GM18511 (cell line): ENCODE data around the gene RETREG1.
"Not testable (repeated sequence)": the region's sequence is repeated elsewhere in the genome, so short reads cannot be mapped to it uniquely, and the experiment has no call there.

ENCODE experiments used
- ATAC-seq: cut with Tn5 transposase; IDR thresholded peaks from one replicate; pipeline ENCODE4 v1.9.1; 2021; ENCODE audit warnings: mild to moderate bottlenecking, moderate library complexity; ENCODE audit not compliant: unreplicated experiment

The RETREG1 gene

DNA sequence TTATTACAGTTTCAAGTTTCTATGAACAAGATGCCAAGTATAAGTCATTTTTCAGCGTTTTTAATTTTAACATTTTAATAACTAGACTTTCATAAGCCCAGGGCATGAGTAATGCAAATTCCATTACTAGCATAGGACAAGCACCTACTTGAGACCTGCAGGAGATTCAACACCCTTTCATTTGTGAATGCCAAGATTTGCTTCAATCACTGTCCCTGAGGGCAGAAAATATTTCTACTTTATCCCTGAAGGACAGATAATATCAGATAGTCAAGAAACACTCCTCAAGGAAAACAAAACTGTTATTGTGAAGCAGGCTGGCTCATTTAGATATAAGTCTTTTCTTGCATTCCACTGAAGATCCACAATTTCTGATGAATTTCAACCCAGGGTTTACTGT lies 123.5 kb downstream of the RETREG1 start:
- ATAC-seq: no peak

DNA sequence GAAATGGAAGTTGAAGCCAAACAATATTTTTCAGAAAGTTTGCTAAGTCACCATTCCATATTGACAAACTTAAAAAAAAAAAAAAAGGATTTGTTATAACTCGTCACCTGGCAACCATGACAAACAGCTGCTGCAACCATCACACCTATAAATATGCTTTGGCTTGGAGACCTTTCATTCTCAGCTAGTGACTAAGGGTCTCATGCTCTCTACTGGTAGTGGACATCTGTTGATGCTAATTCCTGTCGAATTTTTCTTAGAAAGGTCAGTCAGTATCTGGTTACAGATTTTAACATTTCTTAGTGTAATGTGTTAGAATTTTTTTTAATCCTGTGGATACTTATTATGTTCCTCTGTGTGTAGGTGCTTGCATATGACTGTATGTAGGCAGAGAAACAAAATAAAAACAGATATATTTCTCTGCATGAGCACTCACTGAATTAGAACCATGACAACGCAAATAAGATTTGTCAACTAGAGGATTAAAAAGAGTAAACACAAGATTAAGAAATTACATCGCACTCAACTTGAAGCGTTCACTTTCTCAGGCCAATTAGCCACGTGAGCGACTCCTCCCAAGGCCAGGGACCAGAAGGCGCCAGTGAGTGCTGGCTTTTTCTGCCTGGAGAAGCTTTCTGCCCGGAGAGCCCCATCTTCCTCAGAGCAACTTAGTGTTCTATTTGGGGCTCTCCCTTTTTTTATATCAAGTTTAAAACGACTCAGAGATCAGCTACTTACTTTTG lies 124.2 kb downstream of the RETREG1 start:
- no peak for ATAC-seq

DNA sequence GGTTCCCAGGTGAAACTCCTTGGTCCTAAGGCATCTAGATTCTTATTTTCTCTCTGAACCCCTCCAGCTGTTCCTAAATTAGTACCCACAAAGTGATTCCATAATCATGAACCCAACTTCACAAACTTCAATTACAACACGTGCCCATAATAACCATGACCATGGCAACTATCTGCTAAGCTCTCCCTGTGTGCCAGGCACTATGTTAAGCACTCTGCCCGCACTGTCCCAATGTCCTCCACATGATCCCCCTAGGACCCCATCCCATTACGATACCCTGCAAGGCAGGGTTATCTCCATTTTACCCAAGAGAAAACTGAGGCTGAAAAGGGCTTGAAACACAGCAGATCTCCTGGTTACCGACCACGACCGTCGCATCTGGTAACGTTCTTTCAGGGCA lies 125.9 kb downstream of the RETREG1 start:
- ATAC-seq: no peak

DNA sequence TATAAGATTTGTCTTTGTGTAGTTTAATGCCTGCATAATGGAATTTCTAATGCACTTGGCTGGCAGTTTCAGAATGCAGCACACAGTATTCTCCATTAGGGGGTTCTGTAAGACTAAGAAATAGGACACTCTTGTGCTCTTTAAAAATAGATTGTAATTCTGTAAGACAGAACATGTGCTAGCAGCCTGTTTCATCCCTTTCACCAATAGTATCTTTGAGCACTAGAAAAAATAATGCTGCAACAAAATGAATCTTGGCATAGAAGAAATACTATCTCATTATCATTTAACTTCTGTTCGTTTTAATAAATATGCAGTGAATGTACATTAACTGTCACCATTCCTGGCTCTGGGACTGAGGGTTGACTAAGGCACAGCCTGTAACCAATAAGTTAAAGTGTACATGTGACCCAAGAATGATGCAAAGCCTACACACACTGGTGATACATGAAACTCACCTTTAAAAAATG lies 127.4 kb downstream of the RETREG1 start:
- ATAC-seq: peak; percentile 85

DNA sequence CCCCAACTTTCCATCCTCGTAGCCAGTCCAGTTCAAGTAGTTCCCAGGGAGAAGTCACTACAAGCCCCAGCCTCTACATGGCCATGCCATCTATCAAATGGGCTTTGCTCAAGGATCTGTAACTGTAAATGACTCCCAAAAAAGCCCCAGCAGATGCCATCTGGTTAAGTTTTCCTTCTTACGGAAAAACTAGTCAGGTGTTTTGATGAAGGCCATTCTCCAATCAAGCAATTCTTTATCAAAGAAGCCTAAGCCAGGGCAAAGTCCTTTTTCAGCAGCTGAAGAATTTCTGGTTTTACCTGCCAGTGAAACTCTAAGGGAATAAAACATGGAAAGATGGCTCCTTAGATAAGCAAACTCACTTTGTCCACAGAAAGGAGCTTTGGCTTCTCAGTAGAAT lies 129.3 kb downstream of the RETREG1 start:
- ATAC-seq: no peak

DNA sequence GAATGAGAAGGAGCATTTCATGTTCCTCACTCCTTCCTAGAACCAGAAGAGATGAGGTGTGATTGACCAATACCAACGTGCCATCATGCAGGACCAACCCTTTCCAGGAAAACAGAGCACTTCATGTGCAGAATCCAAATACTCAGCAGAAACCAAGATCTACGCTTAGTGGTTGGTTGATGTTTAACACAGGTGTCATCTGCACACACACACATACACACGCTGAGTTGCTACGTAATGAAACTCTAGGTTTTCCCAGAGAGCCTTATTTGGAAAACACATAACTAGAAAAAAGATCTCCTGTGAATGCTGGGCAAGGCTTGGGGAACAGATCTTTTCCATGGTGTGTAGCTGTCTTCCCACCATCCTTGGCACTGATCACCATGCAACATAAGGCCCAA lies 130.1 kb downstream of the RETREG1 start:
- no peak for ATAC-seq

DNA sequence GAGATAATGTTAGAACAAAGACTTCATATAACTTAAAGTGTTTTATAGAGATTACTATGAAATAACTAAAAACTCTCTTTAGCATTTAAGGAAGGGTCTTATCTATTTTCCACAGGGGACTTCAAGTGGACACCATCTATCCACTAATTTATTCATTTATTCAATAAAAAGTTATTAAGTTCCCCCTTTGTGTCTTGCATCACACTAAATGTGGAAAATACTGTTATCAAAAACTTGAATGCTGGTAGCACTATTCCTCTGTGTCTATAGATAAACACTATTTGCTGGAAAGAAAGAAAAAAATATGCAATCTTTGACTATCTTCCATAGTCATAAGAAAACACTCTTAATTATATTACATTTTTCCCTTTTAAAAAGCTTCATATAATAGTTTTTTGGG lies 131.1 kb downstream of the RETREG1 start:
- no peak for ATAC-seq

DNA sequence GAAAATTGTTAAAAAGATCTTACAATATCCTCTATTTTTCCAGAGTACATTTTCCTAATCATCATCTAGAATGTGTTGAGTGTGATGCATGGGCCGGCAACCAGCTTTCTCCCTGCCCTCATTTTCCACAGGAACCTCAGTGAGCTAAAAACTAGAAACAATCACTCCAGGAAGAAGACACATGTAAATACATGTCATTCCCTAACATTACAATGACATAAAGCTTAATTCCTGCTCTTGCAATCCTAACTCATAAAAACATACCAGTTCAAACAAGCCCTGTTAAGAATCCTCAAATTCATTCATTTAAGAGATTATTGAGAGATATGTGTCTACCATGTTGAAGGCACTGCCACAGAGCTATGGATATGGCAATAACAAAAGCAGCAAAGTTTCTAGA lies 132.7 kb downstream of the RETREG1 start:
- ATAC-seq: no peak

DNA sequence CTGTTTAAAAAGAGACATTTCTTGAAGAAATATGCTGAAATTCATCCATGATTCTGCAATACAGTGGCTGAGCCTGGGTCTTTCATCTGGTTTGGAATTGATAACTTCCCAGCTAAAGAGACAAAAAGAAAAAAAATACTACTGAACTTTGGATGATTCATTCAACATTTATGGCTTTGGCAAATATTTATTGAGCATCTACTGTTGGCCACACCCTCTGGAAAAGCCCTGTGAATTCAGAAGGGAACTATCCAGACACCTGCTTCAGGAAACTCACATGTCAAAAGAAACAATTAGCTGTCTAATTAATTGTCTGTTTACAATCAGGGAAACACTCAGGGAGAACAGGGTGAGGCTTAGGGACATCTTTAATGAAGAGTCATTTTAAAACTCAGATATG lies 133.4 kb downstream of the RETREG1 start:
- no peak for ATAC-seq

DNA sequence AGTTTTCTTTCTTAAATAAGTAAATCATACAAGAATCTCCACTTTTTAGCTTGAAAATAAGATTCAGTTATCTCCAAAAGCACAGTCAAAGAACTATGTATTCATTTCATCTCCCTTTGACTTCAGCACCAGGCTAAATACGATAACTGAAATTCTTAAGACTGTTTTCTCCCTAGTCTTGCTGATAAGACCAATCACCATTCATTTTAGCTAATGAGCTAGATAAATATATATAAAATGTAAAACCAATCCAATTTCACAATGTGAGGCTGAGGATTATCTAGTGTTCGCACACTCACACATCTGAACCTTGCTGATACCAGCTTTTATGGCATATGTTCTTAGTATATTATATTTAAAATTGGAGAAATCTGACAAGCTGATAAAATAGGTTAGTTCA lies 133.9 kb downstream of the RETREG1 start:
- no peak for ATAC-seq

DNA sequence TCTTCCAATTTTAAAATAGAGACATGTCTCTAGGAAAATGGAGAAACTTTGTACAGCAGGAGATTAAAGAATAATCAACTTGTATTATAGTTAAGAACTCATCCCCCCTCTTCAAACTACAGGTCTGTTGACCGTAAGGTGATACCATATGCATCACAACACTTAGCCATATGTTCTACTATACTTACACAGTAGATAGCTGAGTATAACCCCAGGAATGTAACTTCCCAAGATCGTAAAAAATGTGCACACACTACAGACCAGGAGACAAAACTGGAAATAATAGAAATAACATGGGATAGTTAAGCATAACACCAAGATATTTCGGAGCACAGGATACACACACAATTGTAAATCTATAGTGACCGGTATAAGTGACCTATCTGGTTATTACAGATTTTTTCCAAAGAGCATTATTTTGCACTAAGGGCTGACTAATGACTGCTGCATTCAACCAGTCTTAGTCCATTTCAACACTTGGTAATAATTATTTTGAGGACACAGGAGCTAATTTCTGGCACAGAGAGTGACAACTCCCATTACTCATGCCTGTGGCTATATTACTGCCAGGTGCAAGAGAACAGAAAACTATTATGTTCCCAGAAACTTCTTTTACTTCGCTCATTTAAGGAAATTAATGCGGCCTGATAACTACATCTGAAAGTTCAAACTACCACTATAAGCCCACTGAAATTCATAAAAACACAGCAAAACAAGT lies 135.8 kb downstream of the RETREG1 start:
- no peak for ATAC-seq

DNA sequence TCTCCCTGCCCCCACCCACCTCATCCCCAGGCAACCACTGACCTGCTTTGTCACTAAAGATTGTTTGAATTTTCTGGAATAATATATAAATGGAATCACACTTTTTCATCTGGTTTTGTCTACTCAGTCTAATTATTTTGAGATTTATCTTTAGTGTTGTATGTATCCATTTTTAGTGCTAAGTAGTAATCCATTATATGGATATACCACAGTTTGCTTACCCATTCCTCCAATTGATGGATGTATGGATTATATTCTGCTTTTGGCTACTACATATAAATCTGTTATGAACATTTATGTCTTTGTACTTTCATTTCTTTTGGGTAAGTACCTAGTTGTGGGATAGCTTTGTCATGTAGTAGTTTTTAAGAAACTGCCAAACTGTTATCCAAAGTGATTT lies 136.7 kb downstream of the RETREG1 start:
- no peak for ATAC-seq

DNA sequence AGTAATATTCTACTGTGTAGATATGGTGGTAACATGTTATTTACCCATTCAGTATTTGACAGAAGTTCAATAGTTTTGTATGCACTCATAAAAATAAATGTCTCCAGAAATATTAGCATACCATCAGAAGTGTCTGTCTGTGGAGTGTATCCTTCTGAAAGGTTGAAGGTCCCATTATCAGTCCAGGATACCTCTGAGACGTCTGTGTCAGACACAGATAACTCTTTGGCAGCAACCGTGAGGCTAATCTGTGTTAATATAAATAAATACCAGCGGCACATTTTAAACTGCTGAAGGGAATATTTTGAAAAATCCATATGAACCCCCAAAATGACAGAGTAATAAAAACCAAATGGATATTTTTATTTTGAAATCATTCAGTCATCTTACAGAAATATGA lies 139.3 kb downstream of the RETREG1 start:
- ATAC-seq: no peak

DNA sequence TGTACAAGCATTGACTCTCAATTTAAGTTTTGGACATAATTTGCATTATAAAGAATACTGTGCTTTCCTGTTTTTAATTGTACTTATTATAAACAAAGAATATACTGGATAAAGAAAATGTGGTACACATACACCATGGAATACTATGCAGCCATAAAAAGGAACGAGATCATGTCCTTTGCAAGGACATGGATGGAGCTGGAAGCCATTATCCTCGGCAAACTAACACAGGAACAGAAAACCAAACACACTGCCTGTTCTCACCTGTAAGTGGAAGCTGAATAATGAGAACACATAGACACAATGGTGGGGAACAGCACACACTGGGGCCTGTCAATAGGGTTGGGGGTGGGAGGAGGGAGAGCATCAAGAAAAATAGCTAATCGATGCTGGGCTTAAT lies 140.4 kb downstream of the RETREG1 start:
- ATAC-seq: not testable (repeated sequence)

DNA sequence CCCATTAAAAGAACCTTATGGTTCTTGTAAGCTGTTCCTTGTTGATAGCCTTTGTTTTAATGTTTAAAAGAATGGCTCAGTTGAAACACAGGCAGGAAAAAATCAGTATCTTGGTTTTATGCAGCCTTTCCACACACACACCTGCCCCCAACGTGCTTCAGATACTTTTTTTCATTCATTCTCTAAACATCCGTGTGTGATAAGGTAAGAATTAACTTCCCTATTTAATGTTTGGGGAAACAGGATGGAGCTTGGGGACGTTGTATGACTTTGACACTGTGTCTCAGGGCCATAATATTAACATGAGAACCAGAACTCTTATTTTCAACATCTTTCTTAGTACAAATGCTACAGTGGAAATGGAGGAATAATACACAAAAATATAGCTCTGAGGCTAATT lies 145.4 kb downstream of the RETREG1 start:
- ATAC-seq: no peak

DNA sequence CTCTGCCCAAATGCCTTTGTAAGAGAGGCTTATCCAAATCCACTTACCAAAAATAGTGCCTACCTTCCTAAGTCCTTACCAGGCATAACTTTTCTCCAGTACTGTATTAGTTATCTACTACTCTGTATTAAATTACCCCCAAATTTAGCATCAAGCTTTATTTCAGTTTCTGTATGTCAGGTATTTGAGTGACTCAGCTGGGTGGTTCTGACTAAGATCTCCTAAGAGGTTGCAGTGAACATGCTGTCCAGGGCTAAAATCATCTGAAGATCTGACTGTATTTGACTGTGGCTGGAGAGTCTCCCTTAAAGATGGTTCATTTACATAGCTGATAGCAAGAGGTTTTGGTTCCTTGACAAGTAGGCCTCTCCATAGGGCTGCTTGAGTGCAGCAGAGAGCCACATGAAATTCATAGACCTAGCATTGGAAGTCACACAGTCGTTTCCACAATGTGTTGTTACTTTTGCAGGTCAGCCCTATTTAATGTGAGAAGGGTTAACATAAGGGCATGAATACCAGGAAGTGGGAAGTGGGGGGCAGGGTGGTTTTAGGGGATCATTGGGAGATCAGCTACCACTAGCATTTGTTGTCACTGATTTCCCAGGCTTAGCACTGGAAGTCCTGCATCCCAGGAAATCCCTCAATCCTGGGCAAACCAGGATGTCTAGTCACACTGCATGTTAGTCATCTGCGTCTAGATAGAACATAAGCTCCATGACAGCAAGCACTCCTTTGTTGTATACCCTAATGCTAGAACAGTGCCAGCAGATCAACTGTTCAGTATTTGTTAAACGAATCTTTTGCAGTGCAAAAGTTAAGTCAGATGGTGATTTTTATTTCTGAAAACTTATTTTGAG lies 149.2 kb downstream of the RETREG1 start:
- peak; percentile 68 for ATAC-seq

DNA sequence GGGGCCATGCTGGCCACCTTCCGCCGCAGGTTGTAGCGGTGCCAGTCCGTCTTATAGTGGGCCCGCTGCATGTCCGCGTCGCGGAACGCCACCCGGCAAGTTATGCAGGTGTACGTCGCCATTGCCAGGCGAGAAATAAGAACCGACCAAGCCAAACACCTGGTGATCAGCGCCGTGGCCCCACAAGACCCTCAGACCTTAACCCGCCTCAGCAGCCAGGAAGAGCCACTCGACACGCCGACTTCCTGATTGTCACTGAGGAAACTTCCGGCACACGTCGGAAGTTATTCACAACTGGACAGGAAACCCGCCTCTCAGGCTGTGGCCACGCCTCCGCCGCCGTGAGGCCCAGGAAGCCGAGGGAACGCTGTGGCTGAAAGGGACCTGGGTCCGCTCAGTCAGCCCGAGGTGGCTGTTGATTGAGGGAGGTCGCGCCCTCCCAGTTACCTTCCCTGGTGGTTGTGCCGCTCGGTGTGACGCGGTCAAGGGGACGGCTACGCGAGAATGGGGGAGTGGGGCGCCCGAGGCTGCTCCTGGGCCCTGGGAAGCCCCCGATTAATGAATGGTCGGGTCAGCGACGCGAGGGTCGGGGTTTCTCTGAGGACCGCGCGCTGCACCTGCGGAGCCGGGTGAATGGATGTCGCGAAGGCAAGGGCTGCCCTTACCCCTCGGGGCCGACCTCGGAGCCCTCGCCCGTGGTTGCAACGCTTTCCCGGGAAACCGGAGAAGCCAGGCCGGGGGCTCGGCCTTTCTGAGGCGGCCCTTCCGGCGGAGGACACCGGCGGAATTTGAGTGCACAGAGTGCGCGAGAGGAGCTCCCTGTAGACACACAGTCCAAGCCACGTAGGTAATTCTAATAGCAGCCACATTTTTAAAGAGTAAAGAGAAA lies 151.0 kb downstream of the RETREG1 start, which contains the start of gene ZNF622:
Gene ZNF622 (minus strand): TSS at position 257 of the 889 bp plus-strand sequence. CDS start 135 bp downstream, at position 122.
- ATAC-seq: peak; percentile 86

DNA sequence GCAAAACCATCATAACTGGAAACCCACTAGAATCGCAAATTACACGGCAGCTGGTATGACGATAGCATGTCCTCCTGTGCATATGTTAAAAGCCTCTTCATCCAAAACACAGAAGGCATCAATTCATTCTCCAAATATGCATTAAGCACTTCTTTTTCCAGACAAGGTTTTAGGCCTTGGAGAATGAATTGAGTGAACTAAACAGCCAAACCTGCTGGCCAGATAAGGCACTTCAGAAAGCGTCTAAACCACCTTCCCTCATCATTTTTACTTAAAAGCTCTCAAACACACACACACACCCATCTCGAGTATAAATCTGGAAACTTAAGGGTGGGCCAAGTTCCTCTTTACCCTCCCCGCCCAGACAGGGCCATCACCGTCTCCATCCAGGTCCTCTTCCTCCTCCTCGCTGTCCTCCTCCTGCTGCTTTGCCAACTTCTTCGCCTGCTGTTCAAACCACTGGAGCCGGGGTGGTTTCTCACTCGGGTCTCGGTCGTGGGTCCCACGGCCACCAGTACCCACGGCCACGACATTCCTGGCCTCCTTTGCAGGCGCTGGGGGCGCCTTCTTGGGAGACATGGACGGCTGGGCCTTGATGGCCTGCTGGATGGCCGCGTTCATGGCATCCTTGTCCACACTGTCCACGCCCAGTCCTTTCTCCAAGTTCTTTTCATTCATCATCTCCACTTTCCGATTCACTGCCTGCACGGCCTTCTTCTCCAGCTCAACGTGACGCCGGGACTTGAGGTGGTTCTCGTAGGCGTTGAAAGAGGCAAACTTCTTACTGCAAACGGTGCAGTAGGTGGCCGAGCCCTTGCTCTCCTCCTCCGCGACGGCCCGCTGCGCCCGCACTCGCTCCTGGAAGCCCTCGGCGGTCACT lies 151.9 kb downstream of the RETREG1 start:
- ATAC-seq: no peak

DNA sequence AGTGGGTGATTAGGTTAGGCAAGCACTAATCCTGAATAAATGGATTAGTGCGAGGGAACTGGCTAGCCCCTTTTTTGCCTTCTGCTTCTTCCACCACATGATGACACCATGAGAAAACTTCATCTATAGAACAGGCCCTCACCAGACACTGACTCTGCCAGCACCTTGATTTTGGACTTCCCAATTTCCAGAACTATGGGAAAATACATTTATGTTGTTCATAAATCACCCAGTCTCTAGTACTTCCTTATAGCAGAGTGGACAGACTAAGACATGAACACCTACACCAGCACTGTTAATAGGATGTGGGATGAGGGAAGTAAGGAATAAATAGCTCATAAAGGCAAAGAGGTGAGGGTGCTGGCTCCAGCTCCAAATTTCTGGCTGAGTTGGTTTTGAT lies 152.6 kb downstream of the RETREG1 start:
- ATAC-seq: no peak
